Esophagus squamous epithelium (tissue), 4 donors: ENCODE measurements around the gene CAMTA1.

Experiments
- POLR2A ChIP-seq, 4 donors: fragments of 450-650 bp; IDR thresholded peaks; one replicate each; pipeline ENCODE4 v1.6.1; 2017; ENCODE audit warnings: antibody characterized with exemption in 4 of 4, mild to moderate bottlenecking in 4 of 4, moderate library complexity in 3 of 4
- TF ChIP-seq, protein P1 (sequence below), 6 experiments: fragments of 450-650 bp in 4 of 6; fragments of 200-600 bp in 2 of 6; sonication (generic) in 2 of 6; IDR thresholded peaks; one replicate each; pipeline ENCODE4 v1.5.1; 2016 to 2019; ENCODE audit warnings: antibody characterized with exemption in 6 of 6, mild to moderate bottlenecking in 4 of 6, moderate library complexity in 4 of 6

DNA sequence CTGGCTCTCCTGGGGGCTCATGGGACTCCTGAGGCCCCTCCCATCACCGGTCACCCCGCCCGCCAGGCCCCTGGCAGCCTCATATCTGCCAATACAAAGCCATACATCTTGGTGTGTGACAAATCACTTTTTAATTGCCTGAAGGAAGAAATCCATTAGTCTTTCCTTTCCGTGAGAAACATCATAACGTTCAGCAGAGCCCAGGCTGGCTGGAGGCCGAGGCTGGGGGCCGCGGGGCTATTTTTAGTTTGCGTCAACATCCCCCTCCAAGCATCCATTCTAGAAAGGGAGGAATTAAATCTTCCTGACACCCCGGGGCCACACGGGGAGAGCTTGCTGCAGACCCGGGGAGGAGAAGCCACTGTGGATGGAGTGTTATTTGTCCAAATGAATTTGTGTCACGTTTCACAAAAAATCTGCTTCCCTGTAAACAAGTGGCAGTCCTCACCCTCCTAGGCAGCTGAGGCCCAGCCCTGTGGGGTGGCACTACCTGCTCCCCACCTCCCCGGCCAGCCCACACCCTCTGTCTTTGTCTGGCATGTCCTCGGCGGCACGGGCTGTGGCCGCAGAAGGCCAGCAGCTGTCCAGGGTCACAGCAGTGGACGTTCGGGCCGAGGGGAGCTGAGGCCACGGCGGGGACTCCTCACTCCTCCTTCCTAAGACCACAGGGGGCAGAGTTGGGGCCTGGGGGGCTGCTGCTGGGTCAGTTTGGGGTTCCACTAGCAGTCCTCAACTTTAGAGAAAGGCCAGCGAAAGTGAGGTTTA lies 749.0 kb downstream of the CAMTA1 start:
- no peak for TF ChIP-seq POLR2A (IDR thresholded peaks at IDR 0.05)
- TF ChIP-seq, protein P1, sequence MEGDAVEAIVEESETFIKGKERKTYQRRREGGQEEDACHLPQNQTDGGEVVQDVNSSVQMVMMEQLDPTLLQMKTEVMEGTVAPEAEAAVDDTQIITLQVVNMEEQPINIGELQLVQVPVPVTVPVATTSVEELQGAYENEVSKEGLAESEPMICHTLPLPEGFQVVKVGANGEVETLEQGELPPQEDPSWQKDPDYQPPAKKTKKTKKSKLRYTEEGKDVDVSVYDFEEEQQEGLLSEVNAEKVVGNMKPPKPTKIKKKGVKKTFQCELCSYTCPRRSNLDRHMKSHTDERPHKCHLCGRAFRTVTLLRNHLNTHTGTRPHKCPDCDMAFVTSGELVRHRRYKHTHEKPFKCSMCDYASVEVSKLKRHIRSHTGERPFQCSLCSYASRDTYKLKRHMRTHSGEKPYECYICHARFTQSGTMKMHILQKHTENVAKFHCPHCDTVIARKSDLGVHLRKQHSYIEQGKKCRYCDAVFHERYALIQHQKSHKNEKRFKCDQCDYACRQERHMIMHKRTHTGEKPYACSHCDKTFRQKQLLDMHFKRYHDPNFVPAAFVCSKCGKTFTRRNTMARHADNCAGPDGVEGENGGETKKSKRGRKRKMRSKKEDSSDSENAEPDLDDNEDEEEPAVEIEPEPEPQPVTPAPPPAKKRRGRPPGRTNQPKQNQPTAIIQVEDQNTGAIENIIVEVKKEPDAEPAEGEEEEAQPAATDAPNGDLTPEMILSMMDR (IDR thresholded peaks at IDR 0.05): no peak
